Measurements from ENCODE around the gene TRPM3. TPM values are rescaled to one million over a fixed set of nuclear protein-coding genes. Genes with fewer than 3 reads are reported as not detected.

The TRPM3 gene
- total and polyA plus RNA-seq, 4 donors = 0.07 to 0.89 (median 0.67) TPM

GRCh38 chr9:70635790-70636189, 485.6 kb downstream of the TRPM3 start:
- Histone ChIP-seq H3K9me3 (ENCODE audit: control insufficient read depth in 4 of 4, low read length in 3 of 4) (no peaks in the 10 kb centered on the region), H3K36me3 (ENCODE audit: control insufficient read depth in 4 of 4, insufficient read depth in 3 of 4, low read depth in 1 of 4, low read length in 3 of 4) (no peaks in the 10 kb centered on the region), H3K4me1 (ENCODE audit: control insufficient read depth in 4 of 4, insufficient read depth in 4 of 4, low read length in 3 of 4) (no peaks in the 10 kb centered on the region), H3K27me3 (ENCODE audit: control insufficient read depth in 4 of 4, insufficient read depth in 4 of 4, low read length in 3 of 4) (no peaks in the 10 kb centered on the region), H3K9ac (ENCODE audit: low read depth in 1 of 2, low read length in 2 of 2) (no peak overlapping the region), H3K27ac (ENCODE audit: low read depth in 1 of 2, low read length in 2 of 2) (no peak overlapping the region), H3K4me3 (ENCODE audit: low read depth in 1 of 3, low read length in 3 of 3) (no peak overlapping the region)
- DNase-seq (ENCODE audit: low spot score) = no peak
- 89% methylated on average over 3 of the region's 3 CpGs for WGBS
- TF ChIP-seq RAD21 (IDR thresholded peaks at IDR 0.05) = no peak
- TF ChIP-seq, protein P1, sequence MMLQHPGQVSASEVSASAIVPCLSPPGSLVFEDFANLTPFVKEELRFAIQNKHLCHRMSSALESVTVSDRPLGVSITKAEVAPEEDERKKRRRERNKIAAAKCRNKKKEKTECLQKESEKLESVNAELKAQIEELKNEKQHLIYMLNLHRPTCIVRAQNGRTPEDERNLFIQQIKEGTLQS (IDR thresholded peaks at IDR 0.05) = no peak
- TF ChIP-seq, protein P2, sequence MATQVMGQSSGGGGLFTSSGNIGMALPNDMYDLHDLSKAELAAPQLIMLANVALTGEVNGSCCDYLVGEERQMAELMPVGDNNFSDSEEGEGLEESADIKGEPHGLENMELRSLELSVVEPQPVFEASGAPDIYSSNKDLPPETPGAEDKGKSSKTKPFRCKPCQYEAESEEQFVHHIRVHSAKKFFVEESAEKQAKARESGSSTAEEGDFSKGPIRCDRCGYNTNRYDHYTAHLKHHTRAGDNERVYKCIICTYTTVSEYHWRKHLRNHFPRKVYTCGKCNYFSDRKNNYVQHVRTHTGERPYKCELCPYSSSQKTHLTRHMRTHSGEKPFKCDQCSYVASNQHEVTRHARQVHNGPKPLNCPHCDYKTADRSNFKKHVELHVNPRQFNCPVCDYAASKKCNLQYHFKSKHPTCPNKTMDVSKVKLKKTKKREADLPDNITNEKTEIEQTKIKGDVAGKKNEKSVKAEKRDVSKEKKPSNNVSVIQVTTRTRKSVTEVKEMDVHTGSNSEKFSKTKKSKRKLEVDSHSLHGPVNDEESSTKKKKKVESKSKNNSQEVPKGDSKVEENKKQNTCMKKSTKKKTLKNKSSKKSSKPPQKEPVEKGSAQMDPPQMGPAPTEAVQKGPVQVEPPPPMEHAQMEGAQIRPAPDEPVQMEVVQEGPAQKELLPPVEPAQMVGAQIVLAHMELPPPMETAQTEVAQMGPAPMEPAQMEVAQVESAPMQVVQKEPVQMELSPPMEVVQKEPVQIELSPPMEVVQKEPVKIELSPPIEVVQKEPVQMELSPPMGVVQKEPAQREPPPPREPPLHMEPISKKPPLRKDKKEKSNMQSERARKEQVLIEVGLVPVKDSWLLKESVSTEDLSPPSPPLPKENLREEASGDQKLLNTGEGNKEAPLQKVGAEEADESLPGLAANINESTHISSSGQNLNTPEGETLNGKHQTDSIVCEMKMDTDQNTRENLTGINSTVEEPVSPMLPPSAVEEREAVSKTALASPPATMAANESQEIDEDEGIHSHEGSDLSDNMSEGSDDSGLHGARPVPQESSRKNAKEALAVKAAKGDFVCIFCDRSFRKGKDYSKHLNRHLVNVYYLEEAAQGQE (IDR thresholded peaks at IDR 0.05) = no peak

DNA sequence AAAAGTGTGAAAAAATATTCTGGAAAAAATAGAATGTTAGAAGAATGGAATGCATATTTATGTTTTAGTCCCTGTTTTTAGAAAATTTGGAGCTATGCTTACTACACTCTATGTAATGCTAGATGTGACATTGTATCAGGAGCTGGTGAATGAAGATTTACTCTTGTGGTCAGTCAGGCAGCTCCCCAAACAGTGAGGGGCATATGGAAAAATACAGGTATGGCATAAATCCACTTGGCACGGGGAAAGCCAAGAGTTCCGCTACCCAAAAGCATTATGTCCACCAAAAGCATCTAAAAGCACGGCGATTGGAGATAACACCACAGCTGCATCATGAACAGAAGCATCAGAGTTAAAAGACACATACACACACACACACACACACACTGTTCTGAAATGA, 486.7 kb downstream of the TRPM3 start:
- TF ChIP-seq TAF1 (conservative IDR thresholded peaks at IDR 0.05) (no peak), MAX (IDR thresholded peaks at IDR 0.05) (no peak), FOXA2 (IDR thresholded peaks at IDR 0.05) (no peak), RXRA (IDR thresholded peaks at IDR 0.05) (no peak)
- TF ChIP-seq, protein P1 (IDR thresholded peaks at IDR 0.05) = no peak
- 96% methylated on average over 4 of the region's 4 CpGs for WGBS
- Histone ChIP-seq H3K9me3 (ENCODE audit: control insufficient read depth in 4 of 4, low read length in 3 of 4) (no peaks in the 10 kb centered on the region), H3K4me1 (ENCODE audit: control insufficient read depth in 4 of 4, insufficient read depth in 4 of 4, low read length in 3 of 4) (no peaks in the 10 kb centered on the region), H3K27ac (ENCODE audit: low read depth in 1 of 2, low read length in 2 of 2) (no peak overlapping the region), H3K4me3 (ENCODE audit: low read depth in 1 of 3, low read length in 3 of 3) (no peak overlapping the region), H3K27me3 (ENCODE audit: control insufficient read depth in 4 of 4, insufficient read depth in 4 of 4, low read length in 3 of 4) (no peaks in the 10 kb centered on the region), H3K9ac (ENCODE audit: low read depth in 1 of 2, low read length in 2 of 2) (no peak overlapping the region), H3K36me3 (ENCODE audit: control insufficient read depth in 4 of 4, insufficient read depth in 3 of 4, low read depth in 1 of 4, low read length in 3 of 4) (no peaks in the 10 kb centered on the region)
- no peak for DNase-seq (ENCODE audit: low spot score)

- Histone ChIP-seq H3K9ac (ENCODE audit: low read depth in 1 of 2, low read length in 2 of 2) (no peak overlapping the region), H3K9me3 (ENCODE audit: control insufficient read depth in 4 of 4, low read length in 3 of 4) (no peaks in the 10 kb centered on the region), H3K4me3 (ENCODE audit: low read depth in 1 of 3, low read length in 3 of 3) (no peak overlapping the region), H3K27me3 (ENCODE audit: control insufficient read depth in 4 of 4, insufficient read depth in 4 of 4, low read length in 3 of 4) (no peaks in the 10 kb centered on the region), H3K27ac (ENCODE audit: low read depth in 1 of 2, low read length in 2 of 2) (no peak overlapping the region), H3K4me1 (ENCODE audit: control insufficient read depth in 4 of 4, insufficient read depth in 4 of 4, low read length in 3 of 4) (no peaks in the 10 kb centered on the region), H3K36me3 (ENCODE audit: control insufficient read depth in 4 of 4, insufficient read depth in 3 of 4, low read depth in 1 of 4, low read length in 3 of 4) (no peaks in the 10 kb centered on the region)
- no peak for DNase-seq (ENCODE audit: low spot score)
- WGBS = 93% methylated on average over 3 of the region's 3 CpGs
- TF ChIP-seq YY1 (IDR thresholded peaks at IDR 0.05) (no peak), GABPA (IDR thresholded peaks at IDR 0.05 in 1 of 2, conservative IDR thresholded peaks at IDR 0.05 in 1 of 2) (no peak), RAD21 (IDR thresholded peaks at IDR 0.05) (no peak), CTCF (IDR thresholded peaks at IDR 0.05; ENCODE audit: low read depth, low read length, missing input control) (no peak), FOXA1 (IDR thresholded peaks at IDR 0.05) (no peak), EGR1 (IDR thresholded peaks at IDR 0.05; ENCODE audit: low read depth in 2 of 2) (no peak), HNF4G (IDR thresholded peaks at IDR 0.05) (no peak), JUND (IDR thresholded peaks at IDR 0.05) (no peak), MAX (IDR thresholded peaks at IDR 0.05) (no peak), FOXA2 (IDR thresholded peaks at IDR 0.05) (no peak), NR2F2 (IDR thresholded peaks at IDR 0.05) (no peak), TAF1 (conservative IDR thresholded peaks at IDR 0.05) (no peak), RXRA (IDR thresholded peaks at IDR 0.05) (no peak)
- TF ChIP-seq, protein P1 (IDR thresholded peaks at IDR 0.05) = no peak
- TF ChIP-seq, protein P2 (IDR thresholded peaks at IDR 0.05) = no peak
Observed at GRCh38 chr9:70630971-70631370, 490.4 kb downstream of the TRPM3 start.

Measured in liver (tissue), 9 donors.